GM18873 (cell line): Measurements from ENCODE around the gene RUNX1.

ENCODE experiments used
- ATAC-seq: cut with Tn5 transposase; IDR thresholded peaks from one replicate; pipeline ENCODE4 v1.9.1; 2021; ENCODE audit warnings: mild to moderate bottlenecking, moderate library complexity, moderate number of reproducible peaks; ENCODE audit not compliant: unreplicated experiment, low FRiP score

Gene RUNX1

DNA sequence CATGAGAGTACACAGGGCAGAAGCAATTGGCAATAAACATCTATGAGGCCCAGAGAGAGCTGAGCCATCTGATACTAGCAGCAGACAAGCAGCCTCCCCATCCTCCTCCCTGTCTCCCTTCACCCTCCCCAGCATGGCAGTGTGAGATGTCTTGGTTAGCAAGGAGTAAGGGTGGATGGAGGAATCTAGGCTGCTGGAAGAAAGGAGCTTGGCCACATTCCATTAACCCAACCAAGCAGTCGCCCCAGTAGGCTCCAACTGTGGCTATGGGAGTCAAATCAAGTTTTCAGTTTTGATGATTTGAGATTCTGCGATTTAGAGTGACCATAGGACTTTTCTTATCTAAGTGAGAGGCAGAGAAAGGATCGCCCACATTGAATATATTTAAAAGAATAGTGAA, 12.9 kb upstream of the RUNX1 start:
- no peak for ATAC-seq

DNA sequence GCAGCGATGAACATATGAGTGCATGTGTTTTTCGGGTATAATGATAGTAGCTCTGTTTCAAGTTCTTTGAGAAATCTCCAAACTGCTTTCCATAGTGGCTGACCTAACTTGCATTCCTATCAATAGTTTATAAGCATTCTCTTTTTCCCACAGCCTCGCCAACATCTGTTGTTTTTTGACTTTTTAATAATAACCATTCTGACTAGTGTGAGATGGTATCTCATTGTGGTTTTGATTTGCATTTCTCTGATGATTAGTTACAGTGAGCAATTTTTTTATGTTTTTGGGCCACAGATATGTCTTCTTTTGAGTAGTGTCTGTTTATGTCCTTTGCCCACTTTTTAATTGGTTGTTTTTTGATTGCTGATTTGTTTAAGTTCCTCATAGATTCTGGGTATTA, 10.6 kb upstream of the RUNX1 start:
- ATAC-seq, result no peak

DNA sequence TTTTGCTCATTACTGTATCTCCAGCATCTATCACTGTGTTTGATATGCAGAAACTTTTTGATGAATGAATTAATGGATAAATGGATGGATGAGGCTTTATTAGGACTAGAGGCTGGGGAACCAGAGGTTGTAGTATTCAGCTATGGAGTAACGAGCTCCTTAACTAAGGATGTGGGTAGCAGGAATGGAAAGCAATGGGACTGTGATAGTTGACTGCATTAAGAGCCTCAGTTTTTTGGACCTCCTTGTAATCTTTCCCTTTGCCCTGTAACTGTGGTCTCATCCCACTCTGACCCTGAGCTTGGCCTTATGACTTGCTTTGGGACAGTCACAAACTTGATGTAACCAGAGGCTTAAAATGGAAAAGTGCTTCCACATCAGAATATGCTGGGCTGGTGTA, 9.0 kb upstream of the RUNX1 start:
- ATAC-seq, result no peak

DNA sequence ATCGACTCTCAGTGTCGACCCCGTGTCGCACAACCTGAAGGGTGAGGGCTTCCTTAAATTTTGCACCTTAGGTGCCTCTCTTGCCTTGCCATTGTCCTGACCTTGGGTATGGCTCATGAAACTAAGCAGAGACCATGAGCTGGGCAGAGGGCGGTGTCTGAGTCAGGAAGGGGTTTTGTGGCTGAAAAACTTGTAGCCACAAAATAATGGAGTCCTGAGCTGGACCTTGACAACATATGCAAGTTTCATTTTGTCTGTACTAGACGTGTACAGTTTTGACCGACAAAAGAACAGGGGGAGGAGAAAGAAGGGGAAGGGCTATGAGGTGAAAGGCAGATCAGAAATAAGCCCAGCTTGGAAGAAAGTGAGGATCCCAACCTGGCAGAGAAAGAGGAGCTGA, 8.3 kb upstream of the RUNX1 start:
- ATAC-seq, result no peak

DNA sequence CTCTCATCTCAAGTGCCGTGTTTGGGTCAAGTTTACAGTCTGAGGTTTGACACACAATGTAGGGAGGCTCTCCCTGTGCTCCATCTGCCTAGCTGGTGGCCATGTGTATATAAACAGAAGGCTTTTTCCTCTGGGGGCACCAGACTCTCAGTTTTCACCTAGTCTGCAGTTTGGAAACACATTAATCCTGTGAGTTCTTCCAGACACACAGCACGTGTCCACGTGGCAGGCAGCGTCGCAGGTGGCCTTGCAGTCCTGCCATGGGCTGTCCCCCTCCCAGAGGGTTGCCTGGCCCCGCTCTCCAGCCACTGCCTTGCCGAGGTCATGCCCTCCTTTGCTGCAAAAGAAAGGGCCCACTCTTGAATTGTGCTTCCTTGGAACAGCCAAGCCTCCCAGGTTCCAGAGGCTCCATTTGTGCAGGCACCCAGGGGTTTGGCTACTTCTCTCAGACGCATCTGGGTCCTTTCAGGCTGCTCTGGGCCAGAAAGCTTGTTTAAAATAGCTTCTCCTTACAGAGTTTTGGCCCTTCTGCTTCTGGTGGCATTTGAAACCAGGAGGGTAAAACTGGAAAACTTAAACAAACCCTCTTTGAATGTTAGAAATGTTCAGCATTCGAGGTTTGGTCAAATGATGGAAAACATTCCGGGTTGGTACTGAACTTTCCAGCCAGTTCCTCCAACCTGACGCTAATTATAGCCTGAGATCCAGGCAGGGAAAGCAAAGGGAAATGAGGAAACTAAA, 4.4 kb upstream of the RUNX1 start:
- no peak for ATAC-seq

DNA sequence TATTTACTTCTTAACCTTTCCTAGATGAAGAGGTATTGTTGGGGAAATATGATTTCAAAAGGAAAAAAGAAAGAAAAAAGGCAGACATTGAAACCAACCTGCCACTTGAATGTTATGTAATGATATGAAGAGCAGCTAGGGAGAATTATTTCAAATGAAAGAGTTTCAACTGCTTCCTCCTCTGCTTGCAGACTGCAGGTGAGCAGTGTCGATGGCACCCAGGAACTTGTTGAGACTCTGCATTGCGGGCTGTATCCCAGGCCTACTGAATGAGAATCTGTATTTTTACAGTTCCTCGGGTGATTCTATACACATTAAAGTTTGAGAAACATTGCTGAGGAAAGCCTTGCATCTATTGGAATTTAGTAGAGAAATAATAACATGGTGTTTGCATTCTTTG, 3.7 kb upstream of the RUNX1 start:
- ATAC-seq, result no peak

DNA sequence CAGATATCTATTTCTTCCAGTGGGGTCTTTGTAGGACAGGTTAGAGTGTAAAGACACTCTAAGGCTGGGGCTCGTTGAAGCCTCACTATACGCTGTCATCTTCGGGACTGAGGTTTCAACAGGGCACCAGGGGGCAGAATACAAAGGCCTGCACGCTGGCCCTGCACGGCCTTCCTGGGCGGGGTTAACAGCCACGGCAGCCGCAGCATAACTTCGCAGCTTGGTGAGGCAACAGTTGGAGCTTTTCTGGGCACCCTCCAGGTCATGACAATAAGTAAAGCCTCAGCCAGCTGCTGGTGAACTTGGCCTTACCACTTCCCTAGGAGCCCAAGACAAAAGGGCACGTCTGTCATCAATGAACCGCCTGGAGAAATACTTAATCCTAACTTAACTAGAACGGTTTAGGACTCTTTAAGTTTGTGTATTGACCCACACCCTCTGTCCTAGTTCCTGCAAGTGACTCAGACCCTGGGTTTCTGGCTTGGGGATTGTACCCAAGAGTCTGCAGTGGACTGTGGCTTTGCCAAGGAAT, 2.3 kb upstream of the RUNX1 start:
- no peak for ATAC-seq

DNA sequence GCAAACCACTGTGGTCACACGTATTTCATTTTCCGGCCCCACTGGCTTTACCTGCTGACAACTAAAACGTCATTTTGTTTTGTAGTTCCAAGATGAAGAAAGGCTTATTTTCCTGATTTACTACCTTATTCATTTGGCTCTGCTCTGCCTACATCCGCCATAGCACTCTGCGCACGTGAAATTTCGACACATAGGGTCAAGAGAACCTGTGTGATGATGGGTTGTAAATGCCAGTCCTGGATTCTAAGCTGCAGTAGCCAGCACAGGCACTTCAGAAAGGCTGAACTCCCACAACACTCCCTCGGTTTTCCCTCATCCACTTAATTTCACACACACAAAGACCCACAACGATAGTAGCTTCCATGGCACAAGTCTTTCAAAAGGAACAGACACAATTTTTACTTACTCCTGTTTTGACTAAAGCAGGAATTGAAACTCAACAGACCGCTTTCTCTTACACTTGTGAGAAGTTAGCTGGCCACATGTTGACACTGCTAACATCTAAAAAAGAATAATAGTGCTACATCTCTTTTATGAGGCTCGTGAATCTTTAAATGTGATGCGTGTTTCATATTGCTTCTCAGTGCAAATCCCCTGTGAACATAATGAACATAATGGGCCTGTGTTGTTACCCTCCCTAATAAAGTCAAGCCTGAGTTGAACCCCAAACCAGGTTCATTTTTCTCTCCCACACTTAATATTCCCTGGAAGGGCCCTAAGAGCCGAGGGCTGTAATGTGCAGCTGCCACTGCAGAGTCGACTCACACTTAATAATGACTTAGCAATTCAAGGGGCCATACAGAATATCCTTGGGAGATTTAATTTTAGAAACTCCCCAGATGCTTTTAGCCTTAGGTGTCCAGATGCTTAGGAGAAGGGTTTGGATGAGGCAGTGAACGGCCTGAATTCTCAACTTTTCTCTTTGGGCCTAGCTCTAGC, 1.5 kb upstream of the RUNX1 start:
- ATAC-seq, result no peak

DNA sequence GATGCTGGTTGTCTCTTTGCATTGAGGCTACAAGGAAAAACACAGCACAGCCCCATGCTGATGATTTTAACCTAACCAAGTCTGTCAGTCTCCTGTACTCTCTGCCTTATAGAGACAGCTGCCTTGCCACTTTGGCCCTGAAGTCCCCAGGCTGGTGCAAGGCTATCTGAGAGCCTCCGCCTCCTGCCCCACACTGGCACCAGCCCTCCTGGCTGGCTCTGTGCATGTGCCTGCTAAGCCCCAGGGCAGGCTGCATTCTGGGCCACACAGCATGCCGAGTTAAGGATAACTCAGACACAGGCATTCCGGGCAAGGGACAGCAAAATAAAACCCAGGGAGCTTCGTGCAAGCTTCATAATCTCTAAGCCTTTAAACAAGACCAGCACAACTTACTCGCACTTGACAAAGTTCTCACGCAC, 910 bp downstream of the RUNX1 start:
- no peak for ATAC-seq

DNA sequence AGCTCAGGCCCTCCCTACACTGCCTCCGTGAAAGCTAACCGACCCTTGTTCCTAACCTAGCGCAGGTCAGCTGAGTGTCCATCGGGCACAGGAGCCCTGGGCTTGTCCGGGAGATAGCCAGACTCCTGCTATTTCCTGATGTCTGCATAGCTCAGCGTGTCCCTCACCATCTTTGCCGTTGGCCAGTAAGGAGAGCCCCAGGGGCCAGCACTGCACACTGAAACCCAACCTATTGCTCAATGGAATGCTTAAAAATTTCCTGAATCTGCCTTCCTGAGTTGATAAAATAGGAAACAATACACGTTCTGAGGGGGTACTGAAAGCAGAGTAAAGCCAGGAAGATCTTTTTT, 2.2 kb downstream of the RUNX1 start:
- no peak for ATAC-seq

DNA sequence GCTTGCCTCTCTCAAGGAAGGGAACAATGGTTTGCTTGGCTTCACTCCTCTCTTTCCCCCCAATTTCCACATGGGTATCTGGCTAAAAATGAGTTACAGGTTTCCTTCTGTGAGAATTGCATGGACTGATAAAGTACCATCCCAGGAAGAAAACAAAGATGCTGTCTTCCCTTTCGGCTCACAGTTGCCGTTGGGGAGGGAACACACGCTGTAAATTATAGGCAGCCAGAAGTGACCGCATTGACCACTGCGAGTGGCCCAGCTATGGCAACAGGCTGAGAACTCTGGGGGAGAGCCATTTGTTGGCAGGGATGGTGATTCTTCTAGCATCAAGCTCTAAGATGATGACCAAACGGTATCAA, 2.9 kb downstream of the RUNX1 start:
- ATAC-seq, result no peak

DNA sequence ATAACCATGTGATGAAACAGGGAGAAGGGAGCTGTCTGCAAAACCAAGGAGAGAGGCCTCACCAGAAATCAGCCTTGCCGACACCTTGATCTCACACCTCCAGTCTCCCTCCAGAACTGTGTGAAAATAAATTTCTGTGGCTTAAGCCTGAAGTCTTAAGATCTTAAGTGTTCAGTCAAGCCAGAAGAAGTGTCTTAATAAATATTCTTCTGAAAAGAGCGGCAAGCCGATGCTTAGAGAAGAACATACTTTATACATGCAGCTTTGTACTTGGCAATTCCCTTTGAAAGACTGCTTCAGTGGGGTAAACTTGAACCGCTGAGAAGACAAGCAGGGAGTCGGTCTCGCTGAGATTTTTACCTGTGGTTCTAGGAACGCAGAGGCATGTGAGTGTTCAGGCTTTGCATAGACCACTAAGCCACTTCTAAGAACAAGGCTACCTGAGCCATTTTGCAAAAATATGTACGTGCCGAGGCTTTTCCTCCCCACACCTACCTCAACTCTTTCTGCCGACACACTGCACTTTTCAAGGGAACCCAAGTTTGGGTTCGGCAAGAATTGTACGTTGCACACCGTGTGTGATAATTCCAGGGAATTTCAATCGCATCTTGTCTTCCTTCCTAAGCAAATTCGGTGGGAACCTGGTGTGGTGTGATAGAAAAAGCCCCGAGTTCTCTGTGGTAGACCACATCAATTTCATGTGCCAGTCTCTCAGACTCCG, 3.4 kb downstream of the RUNX1 start:
- no peak for ATAC-seq

DNA sequence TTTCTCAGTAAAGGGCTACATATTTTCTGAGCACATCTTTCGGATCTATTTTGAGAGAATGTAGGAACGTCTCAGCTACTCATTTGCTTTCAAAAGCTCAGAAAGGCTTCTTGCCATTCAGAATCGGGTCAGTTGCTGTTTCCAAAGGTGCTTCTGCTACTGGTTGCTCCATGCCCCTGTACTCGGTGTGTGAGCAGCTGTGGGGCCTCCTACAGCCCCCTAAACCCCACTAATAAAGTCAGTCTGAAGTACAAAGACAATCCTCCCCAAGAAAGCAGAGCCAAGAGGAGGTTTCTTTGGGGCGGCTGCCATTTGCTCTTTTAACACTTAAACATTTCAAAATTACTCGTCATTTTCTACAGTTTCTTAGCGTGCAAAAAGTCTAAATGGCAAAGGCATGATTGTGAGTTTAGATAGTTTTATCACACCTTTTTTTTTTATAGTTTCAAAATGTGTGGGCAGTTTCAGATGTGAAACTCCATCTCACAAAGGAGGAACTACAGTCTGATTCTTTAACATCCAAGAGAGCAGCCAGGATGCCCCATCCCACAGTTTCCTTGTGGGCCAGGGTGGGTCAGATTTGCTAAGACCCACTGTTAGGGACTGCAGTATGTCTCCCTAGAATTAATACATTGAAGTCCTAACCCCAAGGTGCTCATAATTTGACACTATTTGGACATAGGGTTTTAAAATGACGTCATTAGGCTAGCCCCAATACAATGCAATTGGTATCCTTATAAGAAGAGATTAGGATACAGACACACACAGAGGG, 4.1 kb downstream of the RUNX1 start:
- no peak for ATAC-seq

DNA sequence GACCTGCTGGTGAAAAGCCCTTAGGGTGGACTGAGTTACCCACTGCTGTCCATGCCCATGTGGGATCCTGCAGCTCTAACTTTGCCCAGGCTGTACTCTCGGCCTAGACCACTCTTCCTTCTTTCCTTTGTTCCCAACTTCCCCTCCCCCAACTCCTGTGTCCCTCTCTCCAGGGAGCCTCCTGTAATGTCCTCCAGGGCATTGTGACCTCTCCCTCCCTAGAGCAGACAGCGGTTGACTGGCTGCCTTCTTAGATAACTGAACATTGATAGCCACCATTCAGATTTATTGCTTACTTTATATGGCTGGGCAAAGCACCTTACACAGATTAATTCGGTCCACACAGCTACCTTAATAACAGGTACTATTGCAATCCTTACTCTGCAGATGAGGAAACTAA, 5.0 kb downstream of the RUNX1 start:
- ATAC-seq, result no peak

DNA sequence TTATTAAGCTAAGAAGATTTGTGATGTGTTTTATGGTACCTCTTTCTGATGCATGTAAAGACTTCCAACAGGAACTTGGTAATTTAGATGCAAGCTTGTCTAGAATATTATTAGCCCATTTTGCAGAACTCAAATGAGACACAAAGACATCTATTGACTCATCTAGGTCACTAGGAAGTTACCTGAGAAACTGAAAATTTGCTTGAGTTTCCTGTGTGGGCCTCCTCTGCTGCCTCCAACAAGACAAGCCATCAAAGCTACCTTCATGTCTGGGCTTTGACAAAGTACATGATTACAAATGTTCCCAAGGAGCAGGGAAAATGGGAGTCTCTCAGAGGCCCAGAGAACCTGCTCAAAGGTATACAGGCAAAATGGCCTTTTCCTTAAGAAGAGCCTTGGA, 5.6 kb downstream of the RUNX1 start:
- ATAC-seq, result no peak

DNA sequence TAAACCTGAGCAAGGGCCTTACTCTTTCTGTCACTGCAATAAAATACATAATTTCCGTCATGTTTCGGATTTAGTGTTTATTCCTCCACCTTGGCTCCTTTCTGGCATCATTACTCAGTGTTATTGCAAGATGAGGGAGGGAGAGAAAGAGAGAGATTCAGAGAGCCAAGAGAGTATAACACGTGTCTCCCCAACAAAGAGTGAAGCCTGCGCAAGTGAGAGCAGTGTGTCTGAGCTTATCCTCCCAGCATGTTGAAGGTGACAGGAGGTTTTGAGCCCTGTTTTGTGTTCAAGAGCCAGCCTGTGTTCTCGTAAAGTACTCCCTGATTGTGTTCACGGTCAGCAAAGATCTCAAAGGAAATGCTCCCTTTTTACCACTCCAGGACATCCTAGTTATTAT, 6.3 kb downstream of the RUNX1 start:
- ATAC-seq, result no peak

DNA sequence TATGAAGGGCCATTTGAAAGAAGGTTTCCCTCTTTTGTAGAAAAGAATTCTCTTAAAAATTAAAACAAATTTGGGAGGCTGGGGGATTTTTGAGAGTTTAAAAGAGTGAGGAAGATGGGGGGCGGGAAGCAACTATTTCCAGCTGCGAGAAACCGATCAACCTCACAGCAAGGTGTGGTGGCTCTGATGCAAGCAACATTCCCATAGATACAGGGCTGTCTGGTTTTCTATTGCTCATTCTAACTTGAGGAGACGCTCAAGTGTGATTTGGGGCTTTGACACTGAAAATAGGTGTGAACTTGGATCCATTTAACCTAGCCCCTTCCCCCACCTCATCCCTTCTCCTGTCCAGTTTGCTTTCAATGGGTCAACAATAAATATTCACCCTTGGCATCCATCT, 7.2 kb downstream of the RUNX1 start:
- ATAC-seq, result no peak

DNA sequence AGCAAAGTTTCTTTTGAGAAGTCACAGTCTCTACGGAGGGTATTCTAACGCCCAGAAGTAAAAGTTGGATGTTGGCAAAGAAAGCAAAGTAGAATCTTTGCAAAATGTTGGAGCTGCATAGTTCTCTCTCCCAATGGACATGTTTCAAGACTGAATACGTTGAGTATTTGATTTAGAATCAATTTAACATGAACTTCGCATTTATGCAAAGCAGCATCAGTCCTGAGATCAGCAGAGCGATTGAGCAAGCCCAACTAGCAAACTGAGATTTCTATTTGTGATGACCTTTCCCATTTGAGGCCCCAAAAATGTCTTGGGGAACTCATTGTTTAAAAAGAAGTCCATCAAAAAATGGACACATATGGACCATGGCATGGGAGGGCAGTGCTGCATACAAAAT, 8.0 kb downstream of the RUNX1 start:
- ATAC-seq, result no peak

DNA sequence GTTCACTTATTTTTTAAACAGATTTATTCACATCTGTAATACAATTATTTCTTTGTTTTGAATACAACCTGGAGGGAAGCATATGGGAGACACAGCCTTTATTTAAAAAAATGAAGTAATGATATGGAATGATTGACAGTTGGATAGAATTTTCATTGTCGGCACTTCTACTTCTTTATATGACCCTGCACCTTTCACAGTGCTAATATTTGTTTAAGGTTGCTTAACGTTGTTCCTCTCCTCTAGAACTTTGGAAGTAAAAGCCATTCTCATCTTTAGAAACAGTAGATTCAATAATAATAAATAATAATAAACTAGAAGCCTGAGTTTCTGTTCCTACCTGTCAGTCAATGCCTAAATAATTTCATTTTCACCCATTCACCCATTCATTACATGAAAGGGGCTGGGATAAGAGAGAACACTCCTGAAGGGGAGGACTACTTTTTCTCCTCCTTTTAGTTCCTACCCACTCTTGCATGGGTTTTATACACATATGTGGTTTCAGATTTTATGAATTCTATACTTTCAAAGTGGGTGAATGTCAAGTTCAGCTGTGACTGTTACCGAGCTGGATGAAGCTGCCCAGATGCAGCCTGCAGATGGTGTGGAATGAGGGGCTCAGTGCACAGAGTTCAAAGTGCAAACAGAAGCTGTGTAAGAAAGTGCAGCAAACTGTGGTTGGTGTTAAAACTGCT, 9.4 kb downstream of the RUNX1 start:
- no peak for ATAC-seq

DNA sequence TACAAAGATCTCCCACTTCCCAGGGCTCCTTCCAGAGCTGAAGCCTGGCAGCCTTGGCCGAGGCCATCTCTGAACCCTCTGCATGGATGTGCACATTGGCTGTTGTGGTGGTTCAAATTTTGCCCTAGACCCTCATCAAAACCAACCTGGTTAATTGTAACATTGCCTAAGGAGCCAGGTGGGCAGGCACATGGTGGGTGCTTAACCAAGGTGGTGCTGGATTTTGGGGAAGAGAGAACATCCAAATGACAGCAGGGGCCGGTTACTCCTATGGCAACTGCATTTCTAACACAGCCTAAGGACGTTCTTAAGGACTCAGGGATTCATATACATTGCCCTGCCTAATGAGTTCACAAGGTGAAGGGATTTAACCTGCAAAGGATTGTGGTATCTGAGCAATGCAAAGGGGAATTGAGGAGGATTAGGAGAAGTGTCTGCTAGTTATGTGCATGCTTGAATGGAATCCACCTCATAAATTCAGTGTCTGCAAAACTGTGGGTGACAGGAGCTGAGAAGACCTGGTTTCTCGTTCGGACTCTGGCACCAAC, 10.3 kb downstream of the RUNX1 start:
- ATAC-seq, result no peak
